CD4-positive, alpha-beta T cell treated with Interleukin-1 beta for 1 hour (primary cell): ENCODE data around the gene THAP6.
"Not testable (repeated sequence)": the region's sequence is repeated elsewhere in the genome, so short reads cannot be mapped to it uniquely, and the experiment has no call there.

Experiments used
- DNase-seq, 2 donors: peaks; one replicate each; pipeline ENCODE4 v3.0.0-alpha.2; 2020 to 2022

Gene THAP6

GRCh38 chr4:75514131-75514948 lies at the start of gene THAP6, which contains the start of gene RCHY1:
TSS of gene THAP6 (plus strand) at chr4:75514473. CDS start at chr4:75515453, 980 bp downstream.
TSS of gene RCHY1 (minus strand) at chr4:75514403. CDS start at chr4:75514286, 117 bp downstream.
- peak; percentile 90 for DNase-seq

GRCh38 chr4:75469896-75470295 lies 44.4 kb upstream of the THAP6 start:
- DNase-seq = no peak

GRCh38 chr4:75470738-75471137 lies 43.5 kb upstream of the THAP6 start:
- DNase-seq = no peak

GRCh38 chr4:75477201-75477600 lies 37.1 kb upstream of the THAP6 start:
- DNase-seq = no peak

- DNase-seq = no peak
Observed at GRCh38 chr4:75484190-75484589, 30.1 kb upstream of the THAP6 start.

- no peak for DNase-seq
Observed at GRCh38 chr4:75490155-75490554, 24.1 kb upstream of the THAP6 start.

- DNase-seq = no peak
Observed at GRCh38 chr4:75494563-75494962, 19.7 kb upstream of the THAP6 start.

GRCh38 chr4:75495476-75495875 lies 18.8 kb upstream of the THAP6 start:
- DNase-seq = no peak

- no peak for DNase-seq
Observed at GRCh38 chr4:75496406-75496805, 17.9 kb upstream of the THAP6 start.

GRCh38 chr4:75497133-75497532 lies 17.1 kb upstream of the THAP6 start:
- DNase-seq = no peak

GRCh38 chr4:75498041-75498440 lies 16.2 kb upstream of the THAP6 start:
- DNase-seq = no peak

GRCh38 chr4:75499900-75500299 lies 14.4 kb upstream of the THAP6 start:
- no peak for DNase-seq

GRCh38 chr4:75502671-75503070 lies 11.6 kb upstream of the THAP6 start:
- DNase-seq = no peak

- no peak for DNase-seq
Observed at GRCh38 chr4:75505630-75506029, 8.6 kb upstream of the THAP6 start.

GRCh38 chr4:75509592-75509991 lies 4.7 kb upstream of the THAP6 start:
- DNase-seq = not testable (repeated sequence)

GRCh38 chr4:75511841-75512240 lies 2.4 kb upstream of the THAP6 start:
- DNase-seq = no peak

GRCh38 chr4:75512386-75513211 lies 1.7 kb upstream of the THAP6 start:
- peak in 1 of 2 donors; percentile 23 for DNase-seq

- peak in 1 of 2 donors; percentile 18 for DNase-seq
Observed at GRCh38 chr4:75513526-75514130, 645 bp upstream of the THAP6 start.

GRCh38 chr4:75514949-75515612 lies 808 bp downstream of the THAP6 start:
- peak in 1 of 2 donors; percentile 53 for DNase-seq

- DNase-seq = no peak
Observed at GRCh38 chr4:75516144-75516543, 1.9 kb downstream of the THAP6 start.

GRCh38 chr4:75519452-75519851 lies 5.2 kb downstream of the THAP6 start:
- not testable (repeated sequence) for DNase-seq

- DNase-seq = no peak
Observed at GRCh38 chr4:75525086-75525485, 10.8 kb downstream of the THAP6 start.

GRCh38 chr4:75525910-75526309 lies 11.6 kb downstream of the THAP6 start:
- DNase-seq = no peak
